Gastroesophageal sphincter (tissue), 3 donors: ENCODE results near the gene ELOA.

ENCODE experiments used
- CTCF ChIP-seq, 4 experiments: fragments of 200-600 bp in 2 of 4; fragments of 450-650 bp in 2 of 4; sonication (generic) in 1 of 4; IDR thresholded peaks; one replicate each; pipeline ENCODE4 v1.5.1; 2017 to 2019; ENCODE audit warnings: antibody characterized with exemption in 4 of 4, mild to moderate bottlenecking in 2 of 4, moderate library complexity in 2 of 4
- POLR2AphosphoS5 ChIP-seq: sonication (generic); formaldehyde crosslinking; IDR thresholded peaks from one replicate; pipeline ENCODE4 v1.6.1; 2017; ENCODE audit warnings: antibody characterized with exemption

- no peak for TF ChIP-seq CTCF (IDR thresholded peaks at IDR 0.05)
- TF ChIP-seq POLR2AphosphoS5 = no peak
Measured at GRCh38 chr1:23784846-23785245, 41.6 kb downstream of the ELOA start.
